HG03103 (cell line): ENCODE data around the gene SAE1.

Source experiments
- ATAC-seq: cut with Tn5 transposase; IDR thresholded peaks from one replicate; pipeline ENCODE4 v1.9.1; 2021; ENCODE audit warnings: low read depth; ENCODE audit not compliant: unreplicated experiment

Gene SAE1

GRCh38 chr19:47105874-47106273 is 24.8 kb upstream of the SAE1 start:
- no peak for ATAC-seq

- ATAC-seq, result no peak
Observed at GRCh38 chr19:47106821-47107201, 23.8 kb upstream of the SAE1 start.

GRCh38 chr19:47107202-47107952 is 23.3 kb upstream of the SAE1 start:
- no peak for ATAC-seq

- ATAC-seq, result no peak
Observed at GRCh38 chr19:47107953-47108746, 22.5 kb upstream of the SAE1 start.

- no peak for ATAC-seq
Observed at GRCh38 chr19:47109177-47109540, 21.5 kb upstream of the SAE1 start.

- ATAC-seq, result no peak
Observed at GRCh38 chr19:47109541-47110375, 20.9 kb upstream of the SAE1 start.

- ATAC-seq, result no peak
Observed at GRCh38 chr19:47110521-47111005, 20.1 kb upstream of the SAE1 start.

- ATAC-seq, result no peak
Observed at GRCh38 chr19:47111006-47111621, 19.5 kb upstream of the SAE1 start.

- no peak for ATAC-seq
Observed at GRCh38 chr19:47111682-47112165, 18.9 kb upstream of the SAE1 start.

GRCh38 chr19:47112166-47112996 is 18.3 kb upstream of the SAE1 start:
- ATAC-seq, result no peak

- ATAC-seq, result peak; percentile 71
Observed at GRCh38 chr19:47112997-47113849, 17.4 kb upstream of the SAE1 start, which contains the start of gene ZC3H4. Gene ZC3H4 (minus strand): TSS chr19:47113776. CDS start chr19:47112584, 1,192 bp downstream.

GRCh38 chr19:47113850-47114651 is 16.6 kb upstream of the SAE1 start:
- ATAC-seq, result no peak

- ATAC-seq, result no peak
Observed at GRCh38 chr19:47120470-47121067, 10.1 kb upstream of the SAE1 start.

GRCh38 chr19:47122359-47123335 is 8.0 kb upstream of the SAE1 start:
- ATAC-seq, result no peak

GRCh38 chr19:47123406-47123805 is 7.2 kb upstream of the SAE1 start:
- ATAC-seq, result no peak
